Measurements from ENCODE around the gene FCER2. TPM values are rescaled to one million over a fixed set of nuclear protein-coding genes. Genes with fewer than 3 reads are reported as not detected.

Gene FCER2
- total RNA-seq, 1 experiment from 2014 or later = not detected

- peaks cover 4 to 7% of the 10 kb centered on the region in 2 experiments for H3K4me1 Mint-ChIP-seq
- no peaks in the 10 kb centered on the region for H3K9me3 ChIP-seq (ENCODE audit: control insufficient read depth, low read depth, low read length)
- H2BK15ac ChIP-seq (ENCODE audit: low read depth, low read length) = no peak overlapping the region
- no peak overlapping the region for H3K14ac ChIP-seq (ENCODE audit: insufficient read depth, low read length)
- H3K27ac Mint-ChIP-seq = no peak overlapping the region
- H3T11ph ChIP-seq (ENCODE audit: low read length) = no peak overlapping the region
- no peak overlapping the region for H3K23ac ChIP-seq (ENCODE audit: insufficient read length, low read depth, low read length)
- no peaks in the 10 kb centered on the region for H3K79me1 ChIP-seq (ENCODE audit: insufficient read depth, low read depth, low read length, poor library complexity, severe bottlenecking)
- no peak overlapping the region for H3K4ac ChIP-seq (ENCODE audit: low read depth, low read length)
- H3K56ac ChIP-seq (ENCODE audit: insufficient read length, low read depth, low read length) = no peak overlapping the region
- no peak overlapping the region for H2BK120ac ChIP-seq (ENCODE audit: low read depth, low read length, poor library complexity, severe bottlenecking)
- TF ChIP-seq, protein P1, sequence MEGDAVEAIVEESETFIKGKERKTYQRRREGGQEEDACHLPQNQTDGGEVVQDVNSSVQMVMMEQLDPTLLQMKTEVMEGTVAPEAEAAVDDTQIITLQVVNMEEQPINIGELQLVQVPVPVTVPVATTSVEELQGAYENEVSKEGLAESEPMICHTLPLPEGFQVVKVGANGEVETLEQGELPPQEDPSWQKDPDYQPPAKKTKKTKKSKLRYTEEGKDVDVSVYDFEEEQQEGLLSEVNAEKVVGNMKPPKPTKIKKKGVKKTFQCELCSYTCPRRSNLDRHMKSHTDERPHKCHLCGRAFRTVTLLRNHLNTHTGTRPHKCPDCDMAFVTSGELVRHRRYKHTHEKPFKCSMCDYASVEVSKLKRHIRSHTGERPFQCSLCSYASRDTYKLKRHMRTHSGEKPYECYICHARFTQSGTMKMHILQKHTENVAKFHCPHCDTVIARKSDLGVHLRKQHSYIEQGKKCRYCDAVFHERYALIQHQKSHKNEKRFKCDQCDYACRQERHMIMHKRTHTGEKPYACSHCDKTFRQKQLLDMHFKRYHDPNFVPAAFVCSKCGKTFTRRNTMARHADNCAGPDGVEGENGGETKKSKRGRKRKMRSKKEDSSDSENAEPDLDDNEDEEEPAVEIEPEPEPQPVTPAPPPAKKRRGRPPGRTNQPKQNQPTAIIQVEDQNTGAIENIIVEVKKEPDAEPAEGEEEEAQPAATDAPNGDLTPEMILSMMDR (conservative IDR thresholded peaks at IDR 0.05) = no peak
- no peak overlapping the region for H2BK12ac ChIP-seq (ENCODE audit: insufficient read length, low read depth, low read length)
- H3K4me1 ChIP-seq (ENCODE audit: insufficient read depth, low read length) = no peaks in the 10 kb centered on the region; the same call in 1 of the 2 replicates
- H2BK20ac ChIP-seq (ENCODE audit: low read depth, low read length, poor library complexity, severe bottlenecking) = no peak overlapping the region
- H3K36me3 Mint-ChIP-seq (ENCODE audit: insufficient read depth in 1 of 3, low read depth in 3 of 3) = no peaks in the 10 kb centered on the region
- H3K18ac ChIP-seq (ENCODE audit: insufficient read length, low read depth, low read length) = no peak overlapping the region
- H3K4me3 Mint-ChIP-seq = no peak overlapping the region
- no peak overlapping the region for H2BK5ac ChIP-seq (ENCODE audit: insufficient read length, low read length)
- H4K8ac ChIP-seq (replicated peaks; ENCODE audit: insufficient read length, low read depth, low read length) = no peak overlapping the region
- no peak overlapping the region for H3K9ac ChIP-seq (ENCODE audit: extremely low read depth, insufficient read length, low read length)
- no peaks in the 10 kb centered on the region; a peak in 1 of 5 replicates for H3K9me3 Mint-ChIP-seq
- no peaks in the 10 kb centered on the region for H4K20me1 ChIP-seq (ENCODE audit: control insufficient read depth, insufficient read depth, insufficient read length)
- no CpG with 5 or more reads among the region's 1 CpG for WGBS (ENCODE audit: extremely low coverage, insufficient read length, low lambda C conversion rate)
- no peaks in the 10 kb centered on the region; the same call in 1 of the 2 replicates for H3K27me3 ChIP-seq (ENCODE audit: insufficient read depth, low read length)
- DNase-seq = no peak
- H3K27me3 Mint-ChIP-seq (ENCODE audit: low read depth) = peaks cover 81% of the 10 kb centered on the region
- no peak overlapping the region for H3K4me2 ChIP-seq (ENCODE audit: insufficient read depth, insufficient read length, low read length)
- H2AK5ac ChIP-seq (ENCODE audit: insufficient read length, low read length) = no peak overlapping the region
- H2AFZ ChIP-seq (ENCODE audit: low read length) = no peak overlapping the region
- no peak overlapping the region for H3K27ac ChIP-seq (ENCODE audit: insufficient read length, low read depth, low read length)
- H3K79me2 ChIP-seq (ENCODE audit: insufficient read depth, low read length) = no peaks in the 10 kb centered on the region
- H4K5ac ChIP-seq (ENCODE audit: insufficient read length, low read depth, low read length) = no peak overlapping the region
- no peak overlapping the region for H4K91ac ChIP-seq (ENCODE audit: insufficient read length, low read depth, low read length)
- no peaks in the 10 kb centered on the region for H3K23me2 ChIP-seq (ENCODE audit: insufficient read length, low read depth, low read length, poor library complexity, severe bottlenecking)
Observed at GRCh38 chr19:7736148-7736547, 34.2 kb upstream of the FCER2 start.
